SH-SY5Y (cell line): ENCODE measurements around the gene SETBP1.

Experiments
- GATA2 ChIP-seq: IDR thresholded peaks from 2 replicates; pipeline ENCODE4 v1.6.1; 2011; ENCODE audit warnings: mild to moderate bottlenecking, low read depth, low read length
- GATA3 ChIP-seq: IDR thresholded peaks from 2 replicates; pipeline ENCODE4 v1.6.1; 2011; ENCODE audit warnings: low read depth, mild to moderate bottlenecking, low read length, moderate library complexity

Gene SETBP1

GRCh38 chr18:45073556-45073955 is 392.9 kb downstream of the SETBP1 start:
- TF ChIP-seq GATA2 (no peak), GATA3 (no peak)

DNA sequence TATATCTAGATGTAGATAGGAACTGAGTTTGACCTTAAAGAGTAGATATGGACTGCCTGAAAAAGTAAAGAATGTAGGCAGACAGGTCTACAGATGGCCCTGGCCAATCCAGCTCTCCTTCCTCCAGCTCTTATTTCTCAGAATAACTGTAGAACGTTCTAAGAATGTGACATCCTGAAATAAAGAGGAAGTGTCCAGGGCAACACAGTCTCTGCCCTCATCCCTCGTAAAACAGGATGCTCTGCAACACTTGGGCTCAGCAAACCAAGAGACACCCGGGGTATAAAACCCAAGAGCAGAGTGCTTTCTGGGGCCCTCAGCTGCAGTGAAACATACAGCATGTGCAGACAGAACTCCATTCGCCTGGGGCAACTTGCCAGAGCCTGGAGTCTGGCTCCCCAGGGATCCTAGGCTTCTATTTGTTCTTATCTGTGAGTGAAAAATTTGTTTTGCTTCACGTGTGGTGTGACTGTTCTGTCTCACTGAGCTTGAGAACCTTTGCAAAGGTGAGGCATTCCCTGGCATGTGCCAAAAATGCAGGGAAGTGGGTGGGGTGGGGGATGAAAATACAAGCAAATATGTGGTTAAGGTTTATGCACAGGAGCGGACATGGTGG is 401.0 kb downstream of the SETBP1 start:
- TF ChIP-seq GATA3 (no peak), GATA2 (no peak)

GRCh38 chr18:45083226-45083855 is 402.7 kb downstream of the SETBP1 start:
- TF ChIP-seq GATA3 (no peak), GATA2 (no peak)

- no peak for TF ChIP-seq GATA3
- TF ChIP-seq GATA2, result no peak
These were observed 403.5 kb downstream of the SETBP1 start for GRCh38 chr18:45084206-45084605.

DNA sequence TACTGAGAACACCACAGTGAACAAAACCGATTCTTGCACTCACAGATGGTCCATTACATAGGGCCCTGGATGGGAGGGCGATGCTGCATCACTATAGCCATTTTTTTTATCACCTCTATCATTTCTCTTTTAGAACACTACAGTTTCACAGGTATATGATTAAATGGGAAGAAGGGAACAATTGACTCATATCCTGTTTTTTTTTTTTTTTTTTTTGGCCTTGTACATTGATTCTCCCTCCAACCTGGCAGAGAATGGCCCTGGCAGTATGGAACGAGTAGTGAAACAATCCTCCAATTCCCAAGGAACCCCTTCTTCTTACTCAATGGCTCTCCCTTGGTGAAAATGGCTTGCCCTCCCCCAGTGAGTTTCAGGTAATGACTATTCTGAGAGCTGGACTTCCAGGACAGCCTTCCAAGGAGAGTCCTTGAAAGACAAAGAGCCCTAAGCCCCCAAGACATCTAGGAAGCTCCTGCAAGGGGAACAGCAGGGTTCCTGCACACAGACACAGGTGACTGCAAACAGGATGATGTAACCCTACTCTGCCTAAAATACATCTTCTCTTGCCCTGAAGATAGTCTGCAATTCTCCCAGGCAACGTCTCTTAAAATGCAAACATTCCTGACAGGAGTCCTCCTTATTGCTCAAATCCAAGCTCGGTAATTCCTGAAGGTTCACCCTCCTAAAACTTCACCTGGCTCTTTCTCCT is 405.4 kb downstream of the SETBP1 start:
- no peak for TF ChIP-seq GATA2
- no peak for TF ChIP-seq GATA3

DNA sequence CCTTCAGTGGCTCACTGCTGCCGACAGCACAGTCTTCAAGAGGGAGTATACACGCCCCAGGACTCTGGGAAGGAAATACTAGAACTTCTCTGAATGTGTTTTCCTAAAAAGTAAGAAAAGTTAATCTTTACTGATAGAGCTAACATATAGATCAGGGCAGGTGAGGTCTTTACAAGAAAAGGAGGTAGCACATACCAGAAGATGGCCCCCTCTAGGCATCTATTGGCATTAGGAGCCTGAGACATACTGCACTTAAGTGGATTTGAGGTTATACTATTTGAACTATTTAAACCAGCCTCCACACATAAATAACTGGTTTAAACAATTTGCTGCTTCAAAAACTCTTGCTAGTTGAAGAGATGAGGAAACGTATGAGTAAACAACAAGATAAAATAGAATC is 406.1 kb downstream of the SETBP1 start:
- TF ChIP-seq GATA3 (no peak), GATA2 (no peak)

- TF ChIP-seq GATA2 (no peak), GATA3 (no peak)
These were observed 409.9 kb downstream of the SETBP1 start for GRCh38 chr18:45090526-45091140.

- no peak for TF ChIP-seq GATA2
- no peak for TF ChIP-seq GATA3
These were observed 419.8 kb downstream of the SETBP1 start for GRCh38 chr18:45100321-45101105.

GRCh38 chr18:45102126-45102525 is 421.4 kb downstream of the SETBP1 start:
- no peak for TF ChIP-seq GATA2
- no peak for TF ChIP-seq GATA3

GRCh38 chr18:45102863-45103262 is 422.2 kb downstream of the SETBP1 start:
- TF ChIP-seq GATA3, result no peak
- TF ChIP-seq GATA2, result no peak

DNA sequence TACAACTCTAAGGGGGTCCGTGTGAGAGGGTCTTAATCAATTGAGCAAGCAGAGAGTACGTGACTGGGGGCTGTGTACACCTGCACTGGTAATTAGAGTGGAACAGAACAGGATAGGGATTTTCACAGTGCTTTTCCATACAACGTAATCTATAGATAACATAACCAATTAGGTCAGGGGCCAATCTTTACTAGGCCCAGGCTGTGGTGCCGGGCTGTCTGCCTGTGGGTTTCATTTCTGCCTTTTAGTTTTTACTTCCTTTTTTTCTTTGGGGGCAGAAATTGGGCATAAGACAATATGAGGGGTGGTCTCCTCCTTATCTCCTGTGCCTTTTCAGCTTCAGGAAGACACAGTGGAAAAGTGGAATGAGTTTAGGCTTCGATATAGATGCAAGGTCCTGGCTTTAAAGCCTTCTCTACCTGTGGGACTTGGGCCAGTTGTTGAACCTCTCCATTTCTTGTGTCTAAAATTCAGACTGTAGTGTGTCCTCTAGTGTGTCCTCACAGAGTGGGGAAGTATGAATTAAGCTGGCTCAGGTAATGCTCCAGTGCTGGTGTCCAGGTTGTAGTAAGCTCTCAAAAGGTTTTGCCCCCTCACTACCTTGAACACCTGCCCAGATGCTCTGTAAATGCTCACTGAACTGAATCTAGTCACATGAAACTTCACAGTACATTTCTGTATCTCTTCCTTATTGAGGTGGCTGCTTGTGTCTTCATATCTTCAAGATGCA is 422.8 kb downstream of the SETBP1 start:
- no peak for TF ChIP-seq GATA3
- no peak for TF ChIP-seq GATA2

- TF ChIP-seq GATA2, result no peak
- no peak for TF ChIP-seq GATA3
These were observed 423.3 kb downstream of the SETBP1 start for GRCh38 chr18:45104049-45104395.

GRCh38 chr18:45106331-45106774 is 425.7 kb downstream of the SETBP1 start:
- peak; percentile 46; the same call in 1 of the 2 replicates for TF ChIP-seq GATA2
- peak; percentile 62 for TF ChIP-seq GATA3
